GM12873 (cell line): ENCODE results near the gene NFKBIZ.

Source experiments
- TF ChIP-seq, protein P1 (sequence below): IDR thresholded peaks from 2 replicates; pipeline ENCODE4 v1.5.1; 2012; ENCODE audit warnings: low read depth, mild to moderate bottlenecking, moderate library complexity, low read length, control low read depth; ENCODE audit not compliant: insufficient read depth; ENCODE audit errors: missing control alignments

The NFKBIZ gene

DNA sequence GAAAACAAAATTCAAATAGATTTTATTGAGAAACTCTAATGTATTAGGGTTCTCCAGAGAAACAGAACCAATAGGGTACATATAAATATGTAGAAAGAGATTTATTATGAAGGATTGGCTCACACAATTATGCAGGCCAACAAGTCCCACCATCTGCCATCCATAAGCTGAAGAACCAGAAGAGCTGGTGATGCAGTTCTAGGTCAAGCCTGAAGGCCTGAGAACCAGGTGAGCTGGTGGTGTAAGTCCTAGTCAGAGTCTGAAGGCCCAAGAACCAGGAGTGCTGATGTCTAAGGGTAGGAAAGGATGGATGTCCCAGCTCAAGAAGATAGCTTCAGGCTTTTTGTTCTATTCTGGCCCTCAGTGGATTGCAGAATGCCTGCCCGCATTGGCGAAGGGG, 2.6 kb upstream of the NFKBIZ start:
- TF ChIP-seq, protein P1, sequence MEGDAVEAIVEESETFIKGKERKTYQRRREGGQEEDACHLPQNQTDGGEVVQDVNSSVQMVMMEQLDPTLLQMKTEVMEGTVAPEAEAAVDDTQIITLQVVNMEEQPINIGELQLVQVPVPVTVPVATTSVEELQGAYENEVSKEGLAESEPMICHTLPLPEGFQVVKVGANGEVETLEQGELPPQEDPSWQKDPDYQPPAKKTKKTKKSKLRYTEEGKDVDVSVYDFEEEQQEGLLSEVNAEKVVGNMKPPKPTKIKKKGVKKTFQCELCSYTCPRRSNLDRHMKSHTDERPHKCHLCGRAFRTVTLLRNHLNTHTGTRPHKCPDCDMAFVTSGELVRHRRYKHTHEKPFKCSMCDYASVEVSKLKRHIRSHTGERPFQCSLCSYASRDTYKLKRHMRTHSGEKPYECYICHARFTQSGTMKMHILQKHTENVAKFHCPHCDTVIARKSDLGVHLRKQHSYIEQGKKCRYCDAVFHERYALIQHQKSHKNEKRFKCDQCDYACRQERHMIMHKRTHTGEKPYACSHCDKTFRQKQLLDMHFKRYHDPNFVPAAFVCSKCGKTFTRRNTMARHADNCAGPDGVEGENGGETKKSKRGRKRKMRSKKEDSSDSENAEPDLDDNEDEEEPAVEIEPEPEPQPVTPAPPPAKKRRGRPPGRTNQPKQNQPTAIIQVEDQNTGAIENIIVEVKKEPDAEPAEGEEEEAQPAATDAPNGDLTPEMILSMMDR = no peak

DNA sequence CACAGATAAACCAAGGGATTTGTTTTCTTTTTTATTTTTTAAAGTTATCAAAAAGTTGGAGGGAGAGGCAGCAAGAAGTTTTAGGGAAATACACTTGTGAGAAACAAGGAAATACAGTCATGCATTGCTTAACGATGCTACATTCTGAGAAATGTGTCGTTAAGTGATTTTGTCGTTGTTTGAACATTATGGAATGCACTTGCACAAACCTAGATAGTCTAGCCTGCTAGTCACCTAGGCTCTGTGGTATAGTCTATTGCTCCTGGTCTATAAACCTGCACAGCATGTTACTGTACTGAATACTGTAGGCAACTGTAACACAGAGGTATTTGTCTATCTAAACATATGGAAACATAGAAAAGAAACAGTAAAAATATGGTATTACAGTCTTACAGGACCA, 2.0 kb upstream of the NFKBIZ start:
- TF ChIP-seq, protein P1 = no peak

DNA sequence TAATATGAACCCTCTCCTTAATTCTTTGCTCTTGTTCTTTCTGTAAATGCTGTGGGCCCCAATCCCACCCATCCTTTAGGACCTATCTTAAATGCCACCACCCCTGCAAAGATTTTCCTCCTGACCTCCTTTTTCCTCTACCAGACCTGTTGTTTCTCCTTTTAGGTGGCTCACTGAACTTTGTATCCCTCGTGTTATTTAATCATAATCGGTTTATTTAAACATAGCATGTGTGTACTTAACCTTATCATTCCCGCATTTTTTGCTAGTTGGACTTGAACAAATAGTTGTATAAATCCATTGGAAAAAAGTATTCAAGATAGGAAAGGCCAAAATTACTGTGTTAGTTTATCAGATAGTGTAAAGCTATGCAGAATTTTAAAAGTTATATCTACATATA, 988 bp upstream of the NFKBIZ start:
- TF ChIP-seq, protein P1 = no peak

DNA sequence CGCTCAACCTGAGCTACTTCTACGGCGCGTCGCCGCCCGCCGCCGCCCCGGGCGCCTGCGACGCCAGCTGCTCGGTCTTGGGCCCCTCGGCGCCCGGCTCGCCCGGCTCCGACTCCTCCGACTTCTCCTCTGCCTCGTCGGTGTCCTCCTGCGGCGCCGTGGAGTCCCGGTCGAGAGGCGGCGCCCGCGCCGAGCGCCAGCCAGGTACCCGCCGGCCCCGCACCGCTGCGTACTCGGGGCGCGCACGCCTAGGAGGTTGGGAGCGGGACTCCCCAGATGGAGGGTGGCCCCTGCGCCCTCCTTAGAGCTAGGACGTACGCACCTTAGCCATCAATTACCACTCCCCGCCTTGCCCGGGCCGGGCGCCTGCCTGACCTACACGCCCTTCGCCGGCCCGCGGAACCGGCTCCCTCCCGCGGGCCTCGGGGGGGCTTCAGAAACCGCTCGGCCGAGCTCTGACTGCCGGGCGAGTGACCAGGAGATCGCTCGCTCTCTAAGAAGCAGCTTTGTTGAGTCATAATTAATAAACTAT, 466 bp downstream of the NFKBIZ start:
- TF ChIP-seq, protein P1 = peak; percentile 11

DNA sequence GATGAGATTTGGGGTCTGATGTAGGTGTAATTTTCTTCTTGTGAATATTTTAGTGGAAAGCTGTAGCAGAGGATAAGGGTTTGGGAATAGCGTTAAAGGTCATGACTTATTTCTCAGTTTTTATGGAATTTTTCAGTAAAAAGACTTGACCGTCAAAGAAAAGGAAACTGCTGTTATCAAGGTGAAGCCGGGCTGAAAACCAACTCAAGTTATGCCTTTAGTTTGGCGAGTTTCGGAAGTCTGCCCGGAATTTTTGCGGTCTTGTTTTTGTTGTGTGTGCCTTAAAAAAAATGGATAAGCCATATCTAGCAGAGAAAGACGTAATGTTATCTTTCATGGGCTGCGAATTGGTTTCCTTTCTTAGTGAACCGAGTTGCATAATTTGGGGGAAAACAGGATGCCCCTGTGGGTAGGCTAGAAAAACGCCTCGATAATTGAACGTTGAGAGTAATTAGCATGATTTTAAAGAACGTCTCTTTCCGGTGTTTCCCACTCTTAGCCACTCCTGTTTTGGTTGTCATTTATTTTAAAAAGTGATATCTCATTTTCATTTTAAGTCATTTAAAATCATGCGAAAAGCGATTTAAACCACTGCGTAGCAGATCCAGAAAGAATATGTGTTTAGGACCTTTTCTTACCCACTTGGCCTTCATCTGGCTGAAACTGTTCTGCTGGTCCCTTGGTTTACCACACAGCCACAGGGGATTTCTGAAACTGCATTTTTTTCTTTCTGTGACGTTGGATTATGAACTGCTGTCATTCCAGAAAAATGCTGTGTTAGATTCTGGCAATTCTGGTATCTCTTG, 1.1 kb downstream of the NFKBIZ start:
- TF ChIP-seq, protein P1 = no peak

DNA sequence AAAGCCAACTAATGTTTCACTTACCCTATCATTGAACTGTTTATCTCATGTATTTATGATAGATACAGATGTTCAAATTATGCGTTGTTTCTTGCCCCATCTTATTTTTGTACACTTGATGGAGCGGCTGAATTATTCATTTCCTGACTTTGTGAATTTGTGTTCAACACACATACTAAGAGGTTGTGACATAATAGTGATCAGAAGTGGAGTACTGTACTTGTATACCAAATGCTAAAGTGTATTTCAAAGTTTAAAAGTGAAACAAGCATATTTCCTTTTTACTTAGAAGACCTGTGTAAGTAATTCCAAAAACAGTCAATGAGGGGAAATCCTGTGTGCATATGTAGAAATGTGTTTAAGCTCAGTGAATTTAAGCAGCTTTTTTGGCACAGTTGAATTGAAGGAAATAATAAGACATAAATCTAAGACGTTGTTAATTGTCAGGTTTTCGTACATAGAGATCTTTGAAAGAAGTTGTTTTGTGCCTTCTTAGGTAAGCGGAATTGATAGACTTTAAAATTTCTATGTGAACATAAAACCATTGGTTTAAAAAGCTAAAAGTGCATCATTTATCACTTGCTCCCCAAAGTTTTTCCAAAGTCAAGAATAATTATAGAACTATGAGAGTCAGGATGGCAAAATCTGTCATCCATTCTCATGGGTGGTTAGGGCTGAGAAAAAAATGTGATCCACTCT, 1.9 kb downstream of the NFKBIZ start:
- TF ChIP-seq, protein P1 = no peak
